GM12878 (cell line): Measurements from ENCODE around the gene RSRP1. TPM values are rescaled to one million over a fixed set of nuclear protein-coding genes. Genes with fewer than 3 reads are reported as not detected.
A peak's percentile ranks its signal among the peaks of the same experiment; 100 is the strongest.

ENCODE experiments used
- EED ChIP-seq: sonication (generic); IDR thresholded peaks from 2 replicates; pipeline ENCODE4 v1.6.1; 2016; ENCODE audit warnings: antibody characterized with exemption, low read depth
- EGR1 ChIP-seq, 2 experiments: IDR thresholded peaks; 1 replicate in 1 of 2; 2 replicates in 1 of 2; pipeline ENCODE4 v1.6.1; 2011 to 2012; ENCODE audit warnings: low read depth in 2 of 2, low read length in 2 of 2, borderline replicate concordance in 1 of 2, mild to moderate bottlenecking in 1 of 2, moderate library complexity in 1 of 2
- PAX5 ChIP-seq: IDR thresholded peaks from 2 replicates; pipeline ENCODE4 v1.6.1; 2011; ENCODE audit warnings: low read depth, low read length, borderline replicate concordance
- SIX5 ChIP-seq: IDR thresholded peaks from 2 replicates; pipeline ENCODE4 v1.6.1; 2011; ENCODE audit warnings: mild to moderate bottlenecking, low read depth, low read length, moderate library complexity; ENCODE audit not compliant: severe bottlenecking
- polyA plus RNA-seq, 11 experiments: library from polyadenylated mRNA; depleted of rRNA in 4 of 11; unstranded in 6 of 11; stranded (reverse) in 5 of 11; fragments of >200 nt; fragmentation: Nextera tagmentation in 4 of 11; fragmentation: Illumina TruSeq in 1 of 11; extraction: Ambion mirVana in 4 of 11; extraction: Trizol in 1 of 11; gene quantifications; 1 replicate in 1 of 11; 2 replicates in 10 of 11; pipeline versions ENCODE4 v1.2.1 to v1.2.3, GENCODE V29; 2011 to 2016; ENCODE audit warnings: inconsistent platforms in 2 of 11, missing spikeins in 2 of 11, low read depth in 1 of 11
- total RNA-seq, 4 experiments: library from RNA; depleted of rRNA in 3 of 4; stranded (reverse); fragments of >200 nt in 3 of 4; fragmentation: Illumina TruSeq in 1 of 4; extraction: Trizol in 1 of 4; gene quantifications; 2 replicates each; pipeline versions ENCODE4 v1.2.1 to v1.2.3, GENCODE V29; 2013 to 2021
- TF ChIP-seq, protein P1 (sequence below): fragments of 450-650 bp; IDR thresholded peaks from 2 replicates; pipeline ENCODE4 v1.6.1; 2016; ENCODE audit warnings: mild to moderate bottlenecking
- TF ChIP-seq, protein P2 (sequence below), 3 experiments: IDR thresholded peaks in 2 of 3; conservative IDR thresholded peaks in 1 of 3; 2 replicates each; pipeline ENCODE4 v1.5.1; 2011; ENCODE audit warnings: low read depth in 3 of 3, low read length in 3 of 3, mild to moderate bottlenecking in 3 of 3, control low read depth in 2 of 3, moderate library complexity in 2 of 3, inconsistent platforms in 1 of 3, mixed read lengths in 1 of 3; ENCODE audit not compliant: control insufficient read depth in 2 of 3, insufficient read depth in 1 of 3; ENCODE audit errors: extremely low read depth in 1 of 3

RSRP1 gene
- total and polyA plus RNA-seq, 10 of the 15 experiments (the other 5 are each of a cell fraction or from before 2014, with no cell fraction given): 23.5 to 128 (median 90.0) TPM

DNA sequence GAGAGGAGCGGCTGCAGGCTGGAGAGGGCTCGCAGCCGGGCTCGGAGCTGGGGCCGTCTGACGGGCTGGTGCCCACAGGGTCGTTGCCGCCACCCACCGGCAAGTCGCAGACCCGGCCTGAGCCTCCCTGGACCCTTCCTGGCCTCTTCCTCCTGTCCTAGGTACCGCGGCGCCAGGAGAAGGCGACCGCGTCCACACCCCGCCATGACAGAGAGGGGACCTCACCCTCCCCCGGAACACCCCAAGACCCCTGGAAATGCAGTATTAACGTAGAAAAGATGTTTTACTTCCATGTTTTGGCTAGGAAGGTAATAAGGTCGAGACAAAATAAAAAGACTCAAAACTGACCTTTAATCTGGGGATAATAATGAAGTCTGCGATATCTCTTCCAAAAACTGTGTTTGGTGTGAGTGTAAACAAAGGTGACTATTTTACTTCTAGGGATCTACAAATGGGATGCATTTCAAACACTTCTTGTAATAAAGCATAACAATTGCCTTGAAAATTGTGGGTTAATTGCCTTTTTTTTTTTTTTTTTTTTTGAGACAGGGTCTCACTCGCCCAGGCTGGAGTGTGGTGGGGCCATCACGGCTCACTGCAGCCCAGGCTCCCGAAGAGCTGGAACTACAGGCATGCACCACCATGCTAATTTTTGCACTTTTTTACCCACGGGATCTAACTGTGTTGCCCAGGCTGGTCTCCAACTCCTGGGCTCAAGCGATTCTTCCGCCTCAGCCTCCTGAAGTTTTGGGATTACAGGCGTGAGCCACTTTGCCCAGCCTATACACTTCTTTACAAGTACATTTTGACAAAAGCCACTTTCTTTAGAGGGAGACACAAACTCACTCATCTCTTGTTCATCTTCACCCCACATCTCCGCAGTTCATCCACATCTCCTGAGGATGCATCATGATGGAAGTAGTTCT lies 838 bp upstream of the RSRP1 start (continued):
- TF ChIP-seq, protein P1, sequence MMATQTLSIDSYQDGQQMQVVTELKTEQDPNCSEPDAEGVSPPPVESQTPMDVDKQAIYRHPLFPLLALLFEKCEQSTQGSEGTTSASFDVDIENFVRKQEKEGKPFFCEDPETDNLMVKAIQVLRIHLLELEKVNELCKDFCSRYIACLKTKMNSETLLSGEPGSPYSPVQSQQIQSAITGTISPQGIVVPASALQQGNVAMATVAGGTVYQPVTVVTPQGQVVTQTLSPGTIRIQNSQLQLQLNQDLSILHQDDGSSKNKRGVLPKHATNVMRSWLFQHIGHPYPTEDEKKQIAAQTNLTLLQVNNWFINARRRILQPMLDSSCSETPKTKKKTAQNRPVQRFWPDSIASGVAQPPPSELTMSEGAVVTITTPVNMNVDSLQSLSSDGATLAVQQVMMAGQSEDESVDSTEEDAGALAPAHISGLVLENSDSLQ: no peak
- TF ChIP-seq EED (0 out of 2 replicates have a peak, but pooled peaks have one; percentile 15), PAX5 (0 out of 2 replicates have a peak, but pooled peaks have one; percentile 1), SIX5 (no peak), EGR1 (IDR thresholded peaks at IDR 0.05; ENCODE audit: borderline replicate concordance in 1 of 2, low read depth in 2 of 2, low read length in 2 of 2) (no peak)
- TF ChIP-seq, protein P2, sequence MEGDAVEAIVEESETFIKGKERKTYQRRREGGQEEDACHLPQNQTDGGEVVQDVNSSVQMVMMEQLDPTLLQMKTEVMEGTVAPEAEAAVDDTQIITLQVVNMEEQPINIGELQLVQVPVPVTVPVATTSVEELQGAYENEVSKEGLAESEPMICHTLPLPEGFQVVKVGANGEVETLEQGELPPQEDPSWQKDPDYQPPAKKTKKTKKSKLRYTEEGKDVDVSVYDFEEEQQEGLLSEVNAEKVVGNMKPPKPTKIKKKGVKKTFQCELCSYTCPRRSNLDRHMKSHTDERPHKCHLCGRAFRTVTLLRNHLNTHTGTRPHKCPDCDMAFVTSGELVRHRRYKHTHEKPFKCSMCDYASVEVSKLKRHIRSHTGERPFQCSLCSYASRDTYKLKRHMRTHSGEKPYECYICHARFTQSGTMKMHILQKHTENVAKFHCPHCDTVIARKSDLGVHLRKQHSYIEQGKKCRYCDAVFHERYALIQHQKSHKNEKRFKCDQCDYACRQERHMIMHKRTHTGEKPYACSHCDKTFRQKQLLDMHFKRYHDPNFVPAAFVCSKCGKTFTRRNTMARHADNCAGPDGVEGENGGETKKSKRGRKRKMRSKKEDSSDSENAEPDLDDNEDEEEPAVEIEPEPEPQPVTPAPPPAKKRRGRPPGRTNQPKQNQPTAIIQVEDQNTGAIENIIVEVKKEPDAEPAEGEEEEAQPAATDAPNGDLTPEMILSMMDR (IDR thresholded peaks at IDR 0.05 in 2 of 3, conservative IDR thresholded peaks at IDR 0.05 in 1 of 3; ENCODE audit: control insufficient read depth in 2 of 3, extremely low read depth in 1 of 3, insufficient read depth in 1 of 3, low read depth in 3 of 3, low read length in 3 of 3): peak in 1 of 3 experiments; percentile 16; a peak in 1 of 6 replicates
